ENCODE results near the gene ATP5F1C.

DNA sequence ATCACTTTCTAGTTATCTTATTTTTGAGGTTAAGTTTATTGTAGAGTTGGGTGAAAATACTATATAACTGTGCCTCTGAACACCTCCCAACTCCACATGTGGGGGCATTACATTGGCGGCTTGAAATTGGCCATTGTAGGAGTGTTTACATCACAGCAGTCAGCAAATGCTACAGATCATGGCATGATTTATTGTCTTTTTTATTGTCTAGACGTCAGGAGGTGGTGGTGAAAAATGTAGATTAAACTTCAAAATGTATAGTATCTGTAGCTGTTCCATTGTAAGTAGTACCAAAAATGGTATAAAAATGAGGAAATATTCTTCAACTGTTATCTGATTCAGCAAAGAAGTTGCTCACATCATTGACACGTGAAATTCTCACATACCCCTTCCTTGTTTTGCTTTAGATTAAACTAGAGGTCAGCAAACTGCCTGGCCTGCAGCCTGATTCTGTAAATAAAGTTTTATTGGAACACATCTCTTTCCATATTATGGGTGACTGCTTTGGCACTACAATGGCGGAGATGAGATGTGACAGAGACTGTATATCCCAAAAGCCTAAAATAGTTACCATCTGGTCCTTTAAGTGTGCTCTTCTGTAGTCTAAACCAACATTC lies 65.4 kb downstream of the ATP5F1C start:
- TF ChIP-seq, protein P1, sequence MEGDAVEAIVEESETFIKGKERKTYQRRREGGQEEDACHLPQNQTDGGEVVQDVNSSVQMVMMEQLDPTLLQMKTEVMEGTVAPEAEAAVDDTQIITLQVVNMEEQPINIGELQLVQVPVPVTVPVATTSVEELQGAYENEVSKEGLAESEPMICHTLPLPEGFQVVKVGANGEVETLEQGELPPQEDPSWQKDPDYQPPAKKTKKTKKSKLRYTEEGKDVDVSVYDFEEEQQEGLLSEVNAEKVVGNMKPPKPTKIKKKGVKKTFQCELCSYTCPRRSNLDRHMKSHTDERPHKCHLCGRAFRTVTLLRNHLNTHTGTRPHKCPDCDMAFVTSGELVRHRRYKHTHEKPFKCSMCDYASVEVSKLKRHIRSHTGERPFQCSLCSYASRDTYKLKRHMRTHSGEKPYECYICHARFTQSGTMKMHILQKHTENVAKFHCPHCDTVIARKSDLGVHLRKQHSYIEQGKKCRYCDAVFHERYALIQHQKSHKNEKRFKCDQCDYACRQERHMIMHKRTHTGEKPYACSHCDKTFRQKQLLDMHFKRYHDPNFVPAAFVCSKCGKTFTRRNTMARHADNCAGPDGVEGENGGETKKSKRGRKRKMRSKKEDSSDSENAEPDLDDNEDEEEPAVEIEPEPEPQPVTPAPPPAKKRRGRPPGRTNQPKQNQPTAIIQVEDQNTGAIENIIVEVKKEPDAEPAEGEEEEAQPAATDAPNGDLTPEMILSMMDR (IDR thresholded peaks at IDR 0.05), result no peak
- no peak for TF ChIP-seq POLR2A (IDR thresholded peaks at IDR 0.05)
